NCI-H526 treated with DMSO at 0.1 percent for 48 hours (cell line): Measurements from ENCODE around the gene PTGES3L.
"Not testable (repeated sequence)": the region's sequence is repeated elsewhere in the genome, so short reads cannot be mapped to it uniquely, and the experiment has no call there.

Experiments used
- DNase-seq: peaks from one replicate; lab custom pipeline; 2025; lab: John Stamatoyannopoulos, UW

PTGES3L gene

DNA sequence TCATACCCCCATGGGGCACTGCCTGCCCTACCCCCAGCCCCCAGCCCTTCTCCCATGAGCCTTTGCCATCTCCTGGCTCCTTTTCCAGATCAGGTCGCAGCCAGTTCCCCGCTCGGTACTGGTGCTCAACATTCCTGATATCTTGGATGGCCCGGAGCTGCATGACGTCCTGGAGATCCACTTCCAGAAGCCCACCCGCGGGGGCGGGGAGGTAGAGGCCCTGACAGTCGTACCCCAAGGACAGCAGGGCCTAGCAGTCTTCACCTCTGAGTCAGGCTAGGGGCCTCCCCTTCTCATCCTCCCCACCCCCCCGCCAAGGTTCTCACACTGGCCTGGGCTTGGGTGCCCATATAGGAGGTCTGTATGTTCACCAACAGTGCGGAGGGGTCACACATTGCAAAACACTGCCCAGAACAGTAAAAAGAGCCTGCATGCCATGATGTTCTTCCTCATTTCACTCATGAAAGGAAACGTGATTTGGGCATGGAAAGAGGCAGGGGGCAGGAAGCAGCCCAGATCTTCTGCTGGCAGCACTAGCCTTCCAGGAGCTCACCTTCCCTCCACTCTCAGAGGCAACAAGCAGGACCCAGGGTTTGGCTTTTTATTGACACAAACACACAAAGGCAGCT, 34.3 kb upstream of the PTGES3L start:
- no peak for DNase-seq

DNA sequence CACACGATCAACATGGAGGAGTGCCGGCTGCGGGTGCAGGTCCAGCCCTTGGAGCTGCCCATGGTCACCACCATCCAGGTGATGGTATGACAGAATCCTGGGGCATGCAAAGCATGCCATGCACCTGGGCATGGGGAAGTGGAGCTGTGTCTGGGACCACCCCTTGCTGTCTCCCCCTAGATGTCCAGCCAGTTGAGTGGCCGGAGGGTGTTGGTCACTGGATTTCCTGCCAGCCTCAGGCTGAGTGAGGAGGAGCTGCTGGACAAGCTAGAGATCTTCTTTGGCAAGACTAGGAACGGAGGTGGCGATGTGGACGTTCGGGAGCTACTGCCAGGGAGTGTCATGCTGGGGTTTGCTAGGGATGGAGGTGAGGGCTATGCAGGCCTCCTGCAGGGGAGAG, 33.4 kb upstream of the PTGES3L start:
- no peak for DNase-seq

DNA sequence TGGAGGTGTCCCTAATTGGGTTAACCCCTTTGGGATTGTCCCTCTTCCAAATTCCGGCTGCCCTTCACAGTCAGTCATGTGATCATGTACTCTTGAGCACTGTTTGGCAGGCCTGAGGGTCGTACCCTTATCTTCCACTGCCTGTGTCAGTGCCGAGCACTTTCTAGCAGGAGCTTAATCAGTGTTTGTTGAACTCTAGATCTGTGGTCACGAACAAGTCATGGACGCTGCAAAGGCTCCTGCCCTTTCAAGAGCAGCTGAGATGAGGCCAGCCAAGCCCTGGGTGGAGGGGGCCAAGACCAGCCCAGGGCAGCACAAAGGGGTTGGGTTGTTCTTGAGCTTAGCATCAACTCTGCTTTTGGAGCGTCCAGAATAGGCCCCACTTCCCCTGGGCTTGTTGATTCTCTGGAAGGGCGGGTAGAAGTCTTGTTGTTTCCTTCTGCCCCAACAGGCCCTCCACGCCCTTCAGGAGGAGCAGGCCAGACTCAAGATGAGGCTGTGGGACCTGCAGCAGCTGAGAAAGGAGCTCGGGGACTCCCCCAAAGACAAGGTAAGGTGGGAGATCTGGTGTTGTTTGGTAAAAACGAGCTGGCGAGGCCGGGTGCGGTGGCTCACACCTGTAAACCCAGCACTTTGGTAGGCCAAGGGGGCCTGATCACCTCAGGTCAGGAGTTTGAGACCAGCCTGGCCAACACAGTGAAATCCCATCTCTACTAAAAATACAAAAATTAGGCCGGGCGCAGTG, 32.0 kb upstream of the PTGES3L start:
- no peak for DNase-seq

DNA sequence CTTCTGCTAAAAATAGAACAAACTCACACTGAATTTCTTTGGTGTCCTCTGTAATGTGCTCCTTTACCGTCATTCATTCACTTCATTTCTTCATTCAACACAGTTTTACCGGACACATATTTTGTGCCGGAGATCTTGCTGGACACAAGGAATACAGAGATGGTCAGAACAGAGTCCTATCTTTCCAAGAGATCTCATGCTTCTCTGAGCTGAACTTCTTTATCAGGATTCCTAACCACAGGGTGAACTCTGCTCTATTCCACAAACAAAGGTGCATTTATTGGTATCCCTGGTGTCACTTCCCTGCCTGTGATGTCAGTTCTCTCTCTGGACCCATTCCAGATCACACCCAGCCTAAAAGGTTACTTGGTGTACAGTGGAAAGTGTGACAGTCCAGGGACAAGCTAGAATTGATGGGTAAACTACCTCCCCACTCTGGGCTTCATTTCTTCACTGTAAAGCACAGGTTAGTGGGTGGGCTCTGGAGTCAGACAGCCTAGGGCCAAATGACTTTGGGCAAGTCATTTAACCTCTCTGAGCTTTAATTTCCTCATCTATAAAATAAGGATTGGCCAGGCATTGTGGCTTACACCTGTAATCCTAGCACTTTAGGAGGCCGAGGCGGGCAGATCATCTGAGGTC, 30.9 kb upstream of the PTGES3L start:
- DNase-seq, result no peak

DNA sequence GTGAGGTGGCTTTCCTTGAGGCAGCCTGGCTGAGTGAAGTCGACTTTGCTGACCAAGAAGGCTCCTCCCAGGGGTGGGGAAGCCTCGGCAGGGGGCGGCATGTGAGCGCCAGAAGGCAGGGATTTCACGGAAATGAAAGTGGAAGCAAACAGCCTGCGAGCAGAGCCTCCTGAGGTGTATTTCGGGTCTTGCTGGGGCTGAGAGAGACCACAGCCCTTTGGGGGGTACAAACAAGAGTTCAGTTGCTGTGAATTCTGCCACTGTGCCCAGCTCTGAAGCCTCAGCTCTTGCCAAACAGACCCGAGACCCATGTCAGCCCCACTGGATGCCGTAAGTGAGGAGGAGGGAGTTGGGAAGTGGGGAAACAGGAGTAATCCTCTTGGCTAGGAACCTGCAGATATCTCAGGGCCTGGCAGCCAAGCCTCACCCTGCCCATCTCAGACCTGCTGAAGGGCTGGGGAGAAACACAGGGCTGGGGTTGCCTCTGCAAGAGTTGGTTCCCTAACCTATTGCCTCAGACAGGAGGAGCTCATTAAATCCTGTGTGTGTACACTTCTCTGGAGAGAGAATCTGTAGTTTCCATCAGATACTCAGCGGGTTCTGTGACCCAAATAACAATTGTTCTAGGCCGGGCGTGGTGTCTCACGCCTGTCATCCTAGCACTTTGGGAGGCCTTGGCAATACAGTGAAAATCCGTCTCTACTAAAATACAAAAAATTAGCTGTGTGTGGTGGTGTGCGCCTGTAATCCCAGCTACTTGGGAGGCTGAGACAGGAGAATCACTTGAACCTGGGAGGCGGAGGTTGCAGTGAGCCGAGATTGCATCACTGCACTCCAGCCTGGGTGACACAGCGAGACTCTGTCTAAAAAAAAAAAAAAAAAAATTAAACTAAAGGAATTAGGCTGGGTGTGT, 27.0 kb upstream of the PTGES3L start, which contains the start of gene IFI35:
Gene IFI35 (plus strand): TSS at position 146 of the 913 bp plus-strand sequence. CDS start 164 bp downstream, at position 310.
- no peak for DNase-seq

DNA sequence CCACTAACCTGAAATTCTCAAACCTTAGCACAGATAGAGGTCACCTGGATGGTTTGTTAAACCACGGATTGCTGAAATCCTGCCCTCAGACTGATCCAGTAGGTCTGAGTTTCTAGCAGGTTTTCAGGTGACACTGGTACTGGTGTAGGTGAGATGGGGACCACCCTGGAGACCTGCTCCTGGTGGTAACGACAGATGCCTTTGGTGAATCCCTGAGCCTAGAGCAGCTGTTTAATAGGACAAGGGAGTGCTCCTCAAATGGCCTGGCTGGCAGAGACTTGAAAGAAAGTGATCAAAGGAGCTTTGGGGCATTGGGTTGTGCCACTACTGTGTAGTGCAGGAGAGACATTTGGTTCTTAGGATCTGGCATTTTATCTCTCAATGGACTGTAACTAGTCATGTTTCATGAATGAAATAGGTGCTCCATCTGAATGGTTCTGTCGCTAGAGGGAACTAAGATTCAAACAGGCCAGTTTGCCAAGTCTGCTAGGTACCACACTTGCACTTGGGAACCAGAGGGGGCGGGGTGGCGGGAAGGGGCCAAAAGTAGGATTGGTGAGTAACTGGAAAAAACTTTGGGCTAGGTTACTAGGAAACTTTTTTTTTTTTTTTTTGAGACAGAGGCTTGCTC, 23.8 kb upstream of the PTGES3L start:
- DNase-seq, result no peak

DNA sequence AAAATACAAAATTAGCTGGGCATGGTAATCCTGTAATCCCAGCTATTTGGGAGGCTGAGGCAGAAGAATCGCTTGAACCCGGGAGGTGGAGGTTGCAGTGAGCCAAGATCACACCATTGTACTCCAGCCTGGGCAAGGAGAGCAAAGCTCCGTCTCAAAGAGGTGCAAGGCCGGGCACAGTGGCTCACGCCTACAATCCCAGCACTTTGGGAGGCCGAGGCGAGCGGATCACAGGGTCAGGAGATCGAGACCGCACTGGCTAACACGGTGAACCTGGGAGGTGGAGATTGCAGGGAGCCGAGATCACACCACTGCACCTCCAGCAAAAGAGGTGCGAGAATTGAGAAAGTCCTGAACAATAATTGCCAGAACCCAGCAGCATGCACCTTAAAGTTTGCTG, 21.0 kb upstream of the PTGES3L start:
- not testable (repeated sequence) for DNase-seq

DNA sequence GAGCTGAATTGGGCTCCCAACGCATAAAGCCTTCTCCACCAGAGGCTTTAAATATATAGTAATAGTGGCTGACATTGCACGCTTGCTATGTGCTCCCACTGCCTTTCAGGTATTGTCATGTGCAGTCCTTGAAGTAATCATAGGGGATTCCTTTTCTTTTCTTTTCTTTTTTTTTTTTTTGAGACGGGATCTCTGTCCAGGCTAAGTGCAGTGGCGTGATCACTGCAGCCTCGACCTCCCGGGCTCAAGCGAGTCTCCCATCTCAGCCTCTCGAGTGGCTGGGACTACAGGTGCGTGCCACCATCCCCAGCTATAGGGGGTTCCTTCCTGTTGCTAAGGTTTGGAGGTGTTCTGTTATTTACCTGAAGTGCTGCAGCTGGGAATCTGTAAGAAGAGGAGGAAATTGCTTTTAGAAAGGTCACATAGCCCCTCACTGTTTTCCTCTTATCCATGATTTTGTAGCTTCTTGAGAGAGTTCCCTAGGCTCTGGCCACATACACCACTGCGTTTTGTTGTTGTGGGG, 19.2 kb upstream of the PTGES3L start:
- no peak for DNase-seq

DNA sequence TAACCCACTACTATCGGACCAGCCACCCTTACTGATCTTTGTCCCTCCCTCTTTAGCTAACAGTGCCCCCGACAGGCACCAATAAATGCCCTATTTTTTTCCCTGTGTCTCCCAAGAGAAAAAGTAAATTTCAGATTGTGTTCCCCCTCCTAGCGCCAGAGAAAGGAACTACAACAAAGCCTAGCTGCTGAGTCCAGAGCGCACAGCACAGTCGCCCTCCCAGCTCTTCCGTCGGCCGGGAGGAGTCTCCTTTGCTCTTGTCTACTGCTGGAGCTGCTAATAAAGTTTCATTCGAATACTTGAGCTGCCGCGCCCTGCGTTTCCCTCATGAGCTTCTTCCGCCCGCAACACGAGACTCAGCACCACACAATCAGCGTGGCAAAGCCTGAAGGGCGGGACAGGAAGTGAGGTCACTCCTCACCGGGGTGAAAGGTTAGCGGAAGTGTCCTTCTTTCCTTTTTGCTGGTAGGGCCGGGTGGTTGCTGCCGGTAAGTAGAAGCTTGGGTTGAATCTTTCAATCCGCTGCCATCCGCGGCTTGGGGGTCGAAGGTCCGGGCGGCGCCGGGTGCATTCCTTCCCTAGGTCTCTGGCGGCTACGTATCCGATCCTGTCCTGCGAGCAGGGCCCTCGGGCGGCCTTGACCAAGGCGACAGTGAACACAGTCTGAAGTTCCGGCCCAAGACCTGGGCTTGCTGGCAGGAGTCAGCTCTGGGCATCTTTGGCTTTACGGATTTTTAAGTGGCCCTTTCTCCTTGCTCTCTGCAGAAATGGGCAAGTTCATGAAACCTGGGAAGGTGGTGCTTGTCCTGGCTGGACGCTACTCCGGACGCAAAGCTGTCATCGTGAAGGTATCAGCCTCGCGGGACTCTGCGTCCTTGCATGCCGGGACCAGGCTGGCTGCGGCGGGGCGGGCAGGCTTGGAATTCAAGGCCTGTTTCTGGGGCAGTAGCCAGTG, 18.4 kb upstream of the PTGES3L start, which contains the start of gene RPL27:
Gene RPL27 (plus strand): TSS at position 436 of the 955 bp plus-strand sequence. CDS start 332 bp downstream, at position 768.
- DNase-seq, result peak; percentile 98

DNA sequence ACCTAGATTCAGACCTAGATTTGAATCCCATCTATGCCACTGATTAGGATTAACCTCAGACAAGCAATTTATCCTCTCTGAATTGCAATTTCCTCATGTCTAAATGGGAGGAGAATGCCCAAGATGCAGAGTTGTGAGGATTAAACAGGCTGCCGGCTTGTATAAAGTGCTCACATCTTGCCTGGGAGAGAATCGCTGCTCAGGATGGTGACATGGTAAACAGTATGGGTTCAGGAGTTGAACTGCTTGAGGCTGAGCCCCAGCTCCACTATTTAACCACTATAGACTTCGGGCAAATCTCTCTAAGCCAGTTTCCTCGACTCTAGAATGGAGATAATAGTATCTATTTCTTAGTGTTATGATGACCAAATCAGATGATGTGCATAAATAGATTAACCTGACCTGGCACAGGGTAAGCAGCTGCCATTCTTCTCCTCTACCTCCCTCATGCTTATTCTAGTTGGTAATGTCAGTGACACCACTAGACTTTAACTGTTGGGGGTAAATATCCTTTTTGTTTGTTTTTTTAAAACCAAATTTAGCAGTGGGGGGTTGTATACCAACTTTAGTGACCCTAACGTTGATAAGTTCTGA, 17.6 kb upstream of the PTGES3L start:
- DNase-seq, result no peak

DNA sequence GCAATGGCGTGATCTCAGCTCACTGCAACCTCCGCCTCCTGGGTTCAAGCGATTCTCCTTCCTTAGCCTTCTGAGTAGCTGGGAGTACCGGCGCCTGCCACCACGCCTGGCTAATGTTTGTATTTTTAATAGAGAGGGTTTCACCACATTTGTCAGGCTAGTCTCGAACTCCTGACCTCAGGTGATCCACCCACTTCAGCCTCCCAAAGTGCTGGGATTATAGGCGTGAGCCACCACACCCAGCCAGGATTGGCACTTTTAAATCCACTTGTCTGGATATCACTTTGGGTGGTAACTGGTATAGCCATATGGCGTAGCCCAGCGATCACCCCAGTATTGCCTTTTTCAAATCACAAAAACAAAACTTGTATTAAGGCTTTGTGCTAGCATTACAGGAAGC, 14.0 kb upstream of the PTGES3L start:
- DNase-seq, result not testable (repeated sequence)

DNA sequence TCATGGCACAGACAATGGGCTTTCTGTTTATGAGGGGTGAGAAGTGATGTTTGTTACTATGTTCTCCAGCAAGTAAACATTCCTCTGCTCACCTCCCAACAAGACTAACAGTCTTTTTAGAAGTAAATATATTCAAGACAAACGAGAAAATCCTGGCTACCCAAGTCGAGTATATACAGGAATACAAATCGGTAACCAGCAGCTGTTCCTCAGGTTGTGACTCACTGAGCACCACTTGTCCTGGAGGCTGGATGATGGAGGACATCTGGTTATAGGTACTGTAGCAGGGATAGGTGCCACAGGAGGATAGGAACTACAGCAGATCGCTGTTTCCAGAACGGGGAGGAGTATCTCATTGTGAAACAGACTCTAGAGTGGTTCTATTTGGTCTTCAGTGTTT, 13.0 kb upstream of the PTGES3L start:
- DNase-seq, result no peak

DNA sequence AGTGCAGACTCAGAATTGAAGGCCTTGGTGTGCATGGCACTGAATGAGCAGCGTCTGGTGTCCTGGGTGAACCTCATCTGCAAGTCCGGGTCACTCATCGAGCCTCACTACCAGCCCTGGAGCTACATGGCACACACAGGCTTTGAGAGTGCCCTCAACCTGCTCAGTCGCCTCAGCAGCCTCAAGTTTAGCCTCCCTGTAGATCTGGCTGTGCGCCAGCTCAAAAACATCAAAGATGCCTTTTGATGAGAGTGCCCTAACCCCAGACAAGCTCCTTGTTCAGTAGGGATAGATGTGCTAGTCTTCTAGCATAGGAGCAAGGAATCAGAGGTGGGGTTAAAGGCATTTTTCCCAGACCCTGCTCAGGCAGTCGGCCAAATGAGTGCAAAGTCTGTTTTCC, 11.6 kb upstream of the PTGES3L start:
- DNase-seq, result no peak

DNA sequence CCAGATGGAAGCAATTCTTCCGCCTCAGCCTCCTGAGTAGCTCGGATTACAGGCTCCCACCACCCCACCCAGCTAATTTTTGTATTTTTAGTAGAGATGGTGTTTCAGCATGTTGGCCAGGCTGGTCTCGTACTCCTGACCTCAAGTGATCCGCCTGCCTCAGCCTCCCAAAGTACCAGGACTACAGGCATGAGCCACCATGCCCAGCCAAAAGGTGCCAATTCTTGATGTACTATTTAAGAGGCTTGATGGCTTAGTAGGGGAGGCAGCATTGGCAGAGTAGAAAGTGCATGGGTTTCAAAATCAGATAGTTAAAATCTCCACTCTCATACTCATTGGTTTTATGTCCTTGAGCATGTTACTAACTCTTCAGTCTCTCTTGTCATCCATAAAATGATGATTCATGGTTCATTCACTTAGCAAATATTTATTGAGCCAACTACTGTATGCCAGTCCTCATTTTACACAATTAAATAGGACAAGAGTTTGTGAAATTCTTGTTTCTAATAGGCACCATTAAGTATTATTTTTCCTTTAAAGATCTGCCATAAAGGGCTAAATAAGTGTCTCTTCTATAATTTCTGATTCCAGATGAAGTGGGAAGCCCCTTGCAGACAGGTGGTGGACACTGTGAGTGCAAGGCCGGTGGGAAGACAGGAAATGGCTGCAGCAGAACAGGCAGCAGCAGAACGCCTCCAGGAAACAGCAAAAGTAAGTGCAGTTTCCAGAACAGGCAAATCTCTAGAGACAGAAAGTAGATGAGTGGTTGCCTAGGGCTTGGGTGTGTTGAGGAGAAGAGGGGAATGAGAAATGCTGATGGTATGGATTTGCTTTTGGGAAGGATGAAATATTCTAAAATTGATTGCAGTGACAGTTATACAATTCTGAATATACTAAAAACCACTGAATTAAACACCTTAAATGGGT, 10.1 kb upstream of the PTGES3L start:
- no peak for DNase-seq

DNA sequence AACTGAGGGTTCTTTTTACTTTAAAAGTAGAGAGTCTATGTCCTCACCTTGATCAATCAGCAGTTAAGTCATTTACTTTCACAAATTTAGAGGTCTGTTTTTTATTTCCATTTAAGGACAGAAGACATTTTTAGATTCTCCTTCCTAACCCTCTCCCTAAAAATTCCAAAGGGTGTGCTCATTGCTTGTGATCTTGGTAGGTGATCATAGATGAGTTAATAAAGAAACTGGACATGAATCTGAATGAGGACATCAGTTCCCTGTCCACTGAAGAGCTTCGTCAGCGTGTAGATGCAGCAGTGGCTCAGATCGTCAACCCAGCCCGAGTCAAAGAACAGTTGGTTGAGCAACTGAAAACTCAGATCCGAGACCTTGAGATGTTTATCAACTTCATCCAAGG, 9.3 kb upstream of the PTGES3L start:
- DNase-seq, result no peak

DNA sequence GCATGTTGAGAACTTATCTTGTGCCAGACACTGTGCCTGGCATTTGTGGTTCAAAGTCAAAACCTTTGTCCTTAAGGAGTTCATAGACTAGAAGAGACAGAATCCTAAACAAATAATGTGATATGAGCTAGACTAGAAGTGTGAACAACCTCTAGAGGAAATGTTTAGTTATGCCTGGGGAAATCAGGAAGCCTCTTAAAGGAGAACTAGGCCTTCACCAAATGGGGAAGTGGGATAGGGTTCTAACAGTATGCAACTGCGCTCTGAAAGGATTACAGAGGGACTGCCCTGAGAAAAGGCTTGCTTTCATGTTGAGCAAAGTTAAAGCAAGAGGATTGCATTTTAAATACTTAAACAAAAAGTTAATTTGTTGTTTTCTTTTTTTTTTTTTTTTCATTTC, 5.3 kb upstream of the PTGES3L start:
- no peak for DNase-seq

DNA sequence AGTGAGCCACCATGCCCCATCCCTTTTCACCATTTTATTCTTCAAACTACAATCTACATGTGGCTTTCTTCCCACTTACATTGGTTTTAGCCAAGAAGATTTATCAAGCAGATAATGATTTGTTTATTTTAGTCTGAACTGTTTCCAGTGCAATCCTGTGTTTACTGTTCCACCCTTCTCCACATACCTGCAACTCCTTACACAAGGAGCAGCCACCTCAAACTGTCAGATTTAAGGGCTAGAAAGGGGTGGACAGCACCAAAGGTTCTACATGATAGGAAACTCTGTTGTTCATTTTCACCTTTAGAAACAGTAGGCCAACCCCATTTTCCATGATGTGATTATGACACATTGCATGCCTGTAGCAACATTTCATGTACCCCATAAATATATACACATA, 2.4 kb upstream of the PTGES3L start:
- DNase-seq, result no peak

DNA sequence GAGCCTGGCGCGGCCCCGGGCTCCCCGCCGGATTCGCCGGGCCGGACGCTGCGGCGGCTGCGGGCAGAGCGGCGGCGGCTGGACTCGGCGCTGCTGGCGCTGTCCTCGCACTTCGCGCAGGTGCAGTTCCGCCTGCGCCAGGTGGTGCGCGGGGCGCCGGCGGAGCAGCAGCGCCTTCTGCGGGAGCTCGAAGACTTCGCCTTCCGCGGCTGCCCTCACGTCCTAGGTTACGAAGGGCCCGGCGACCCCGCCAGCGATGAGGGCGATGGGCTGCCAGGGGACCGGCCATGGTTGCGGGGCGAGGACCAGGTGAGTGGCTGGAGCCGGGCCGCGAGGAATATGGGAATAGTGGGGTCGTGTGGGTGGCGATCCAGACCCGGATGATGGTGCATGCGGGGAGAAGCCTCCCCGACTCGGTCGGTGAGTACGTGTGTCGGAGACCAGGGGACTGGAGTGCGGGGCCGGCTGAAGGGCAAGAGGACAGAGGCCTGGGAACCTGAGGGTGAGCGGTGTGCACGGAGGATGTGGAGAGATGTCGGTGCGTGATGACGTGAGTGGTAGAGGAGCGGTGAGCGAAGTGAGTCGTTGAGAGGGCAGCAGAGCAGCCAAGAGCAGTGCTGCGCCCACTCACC, 1.0 kb upstream of the PTGES3L start:
- peak; percentile 35 for DNase-seq
